ENCODE measurements around the gene MAD1L1.
"Not testable (repeated sequence)": the region's sequence is repeated elsewhere in the genome, so short reads cannot be mapped to it uniquely, and the experiment has no call there.

The MAD1L1 gene

GRCh38 chr7:1976521-1976920 is 256.2 kb downstream of the MAD1L1 start:
- DNase-seq: not testable (repeated sequence)

GRCh38 chr7:1975581-1975980 is 257.2 kb downstream of the MAD1L1 start:
- no peak for DNase-seq

DNA sequence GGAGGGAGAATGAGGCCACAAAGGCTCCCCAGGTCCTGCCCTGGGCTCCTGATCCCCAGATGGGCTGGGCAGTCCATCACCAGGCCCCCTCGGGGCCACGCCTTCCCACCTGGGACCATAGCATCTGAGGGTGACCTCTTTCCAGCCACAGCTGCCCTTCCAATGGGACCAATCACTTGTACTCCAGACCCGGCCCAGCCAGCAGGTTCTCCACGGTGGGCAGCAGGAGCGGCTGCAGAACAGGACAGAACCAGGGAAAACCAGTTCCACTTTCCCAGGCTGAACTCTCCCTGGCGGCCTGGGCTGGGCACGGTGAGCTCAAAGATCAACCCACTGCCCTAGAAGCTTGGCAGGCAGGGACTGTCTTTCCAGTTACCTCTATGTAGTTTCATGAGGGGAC is 257.6 kb downstream of the MAD1L1 start:
- no peak for DNase-seq

GRCh38 chr7:1974290-1975101 is 258.2 kb downstream of the MAD1L1 start:
- DNase-seq: no peak

DNA sequence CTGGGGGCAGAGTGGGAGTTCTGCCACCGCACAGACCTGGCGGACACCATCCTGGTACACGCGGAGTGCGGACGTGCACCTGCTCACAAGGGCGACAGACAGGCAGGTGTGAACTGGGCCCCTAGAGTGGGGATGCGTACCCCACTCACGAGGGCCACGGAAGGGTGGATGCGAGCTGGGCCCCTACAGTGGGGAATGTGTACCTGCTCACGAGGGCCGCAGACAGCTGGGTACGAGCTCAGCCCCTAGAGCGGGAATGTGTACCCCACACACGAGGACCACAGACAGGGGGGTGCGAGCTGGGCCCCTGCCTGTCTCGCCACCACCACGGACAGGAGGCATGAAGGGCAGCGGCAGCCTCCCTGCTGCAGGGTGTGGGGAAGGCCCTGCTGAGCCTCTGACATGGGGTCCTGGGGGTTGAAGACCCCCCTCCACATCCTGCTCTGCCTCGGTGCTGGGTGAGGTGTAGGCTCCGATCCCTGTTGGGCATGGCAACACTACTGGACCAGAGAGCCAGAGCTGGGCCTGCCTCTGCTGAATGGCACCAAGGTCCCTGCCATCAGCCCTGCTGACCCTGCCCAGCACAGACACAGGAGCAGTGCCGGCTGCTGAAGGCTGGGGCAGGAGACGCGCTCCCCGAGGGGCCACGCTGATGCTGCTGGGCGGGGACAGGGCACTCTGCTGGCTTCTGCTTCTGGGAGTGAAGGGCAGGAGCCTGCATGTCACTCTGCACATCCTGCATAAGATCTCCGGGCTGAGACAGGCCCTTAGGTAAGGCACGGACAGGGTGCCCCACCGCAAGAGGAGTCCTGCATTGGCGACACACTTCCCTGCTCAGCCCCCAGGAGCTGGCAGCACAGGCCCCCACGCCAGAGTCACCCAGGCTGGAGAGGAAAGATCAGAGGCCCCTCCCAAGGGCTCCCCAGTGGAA is 259.2 kb downstream of the MAD1L1 start:
- no peak for DNase-seq

- no peak for DNase-seq
Observed at GRCh38 chr7:1972744-1973143, 260.0 kb downstream of the MAD1L1 start.

- DNase-seq: no peak
Observed at GRCh38 chr7:1971946-1972654, 260.6 kb downstream of the MAD1L1 start.

GRCh38 chr7:1970895-1971294 is 261.9 kb downstream of the MAD1L1 start:
- no peak for DNase-seq

GRCh38 chr7:1970285-1970660 is 262.5 kb downstream of the MAD1L1 start:
- not testable (repeated sequence) for DNase-seq

- DNase-seq: no peak
Observed at GRCh38 chr7:1969459-1970284, 263.1 kb downstream of the MAD1L1 start.

DNA sequence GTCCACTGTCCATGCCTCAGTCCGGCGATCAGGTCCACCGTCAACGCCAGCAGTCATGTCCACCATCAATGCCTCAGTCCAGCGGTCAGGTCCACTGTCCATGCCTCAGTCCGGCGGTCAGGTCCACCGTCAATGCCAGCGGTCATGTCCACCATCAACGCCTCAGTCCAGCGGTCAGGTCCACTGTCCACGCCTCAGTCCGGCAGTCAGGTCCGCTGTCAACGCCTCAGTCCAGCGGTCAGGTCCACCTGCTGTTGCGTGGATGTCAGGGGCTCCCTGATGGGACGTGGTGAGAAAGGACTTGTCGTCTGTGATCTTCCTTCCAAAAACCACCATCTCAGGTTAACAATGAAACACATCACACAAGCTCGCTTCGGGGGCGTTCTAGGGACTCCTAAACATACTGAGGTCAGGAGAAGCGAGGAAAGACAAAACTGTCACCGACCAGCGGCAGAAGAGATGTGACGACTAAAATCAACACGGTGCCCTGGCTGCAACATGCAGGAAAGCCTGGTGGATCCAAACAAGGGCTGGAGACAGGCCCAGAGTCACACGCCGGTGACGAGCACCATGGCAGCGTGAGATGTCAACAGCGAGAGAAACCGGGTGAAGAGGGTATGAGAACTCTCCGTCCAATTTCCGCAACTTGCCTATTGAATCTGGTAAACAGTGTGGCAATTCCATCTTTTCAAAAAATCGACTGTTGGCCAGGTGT is 264.2 kb downstream of the MAD1L1 start:
- no peak for DNase-seq

DNA sequence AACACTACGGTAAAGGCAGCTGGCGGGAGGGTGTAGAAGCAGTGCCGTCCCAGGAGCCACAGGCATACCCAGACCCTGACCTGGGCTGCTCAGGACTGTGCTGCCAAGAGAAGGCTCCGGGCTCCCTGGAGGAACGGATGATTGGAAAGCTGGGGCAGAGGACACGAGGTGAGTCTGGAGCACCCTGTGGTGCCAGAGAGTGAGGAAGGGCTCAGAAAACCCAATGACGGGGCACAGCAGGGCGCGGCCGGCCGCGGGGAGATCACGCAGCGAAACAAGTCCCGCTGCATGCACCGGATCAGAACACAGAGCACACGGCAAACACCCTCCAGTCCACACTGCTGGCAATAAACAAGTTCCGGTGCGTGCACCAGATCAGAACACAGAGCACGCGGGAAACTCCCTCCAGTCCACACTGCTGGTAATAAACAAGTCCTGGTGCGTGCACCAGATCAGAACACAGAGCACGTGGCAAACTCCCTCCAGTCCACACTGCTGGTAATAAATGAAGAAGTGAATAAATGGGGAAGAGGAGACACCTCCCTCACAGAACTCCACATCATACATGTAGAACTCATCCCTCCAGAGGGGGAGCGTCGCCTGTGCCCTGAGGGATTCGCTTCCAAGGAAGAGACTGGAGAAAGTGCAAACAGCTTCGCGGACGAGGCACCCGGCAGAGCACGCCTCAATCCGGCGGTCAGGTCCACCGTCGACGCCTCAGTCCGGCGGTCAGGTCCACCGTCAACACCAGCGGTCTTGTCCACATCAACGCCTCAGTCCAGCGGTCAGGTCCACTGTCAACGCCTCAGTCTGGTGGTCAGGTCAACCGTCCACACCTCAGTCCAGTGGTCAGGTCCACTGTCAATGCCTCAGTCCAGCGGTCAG is 265.0 kb downstream of the MAD1L1 start:
- DNase-seq: no peak

- DNase-seq: no peak
Observed at GRCh38 chr7:1966631-1967200, 266.0 kb downstream of the MAD1L1 start.

DNA sequence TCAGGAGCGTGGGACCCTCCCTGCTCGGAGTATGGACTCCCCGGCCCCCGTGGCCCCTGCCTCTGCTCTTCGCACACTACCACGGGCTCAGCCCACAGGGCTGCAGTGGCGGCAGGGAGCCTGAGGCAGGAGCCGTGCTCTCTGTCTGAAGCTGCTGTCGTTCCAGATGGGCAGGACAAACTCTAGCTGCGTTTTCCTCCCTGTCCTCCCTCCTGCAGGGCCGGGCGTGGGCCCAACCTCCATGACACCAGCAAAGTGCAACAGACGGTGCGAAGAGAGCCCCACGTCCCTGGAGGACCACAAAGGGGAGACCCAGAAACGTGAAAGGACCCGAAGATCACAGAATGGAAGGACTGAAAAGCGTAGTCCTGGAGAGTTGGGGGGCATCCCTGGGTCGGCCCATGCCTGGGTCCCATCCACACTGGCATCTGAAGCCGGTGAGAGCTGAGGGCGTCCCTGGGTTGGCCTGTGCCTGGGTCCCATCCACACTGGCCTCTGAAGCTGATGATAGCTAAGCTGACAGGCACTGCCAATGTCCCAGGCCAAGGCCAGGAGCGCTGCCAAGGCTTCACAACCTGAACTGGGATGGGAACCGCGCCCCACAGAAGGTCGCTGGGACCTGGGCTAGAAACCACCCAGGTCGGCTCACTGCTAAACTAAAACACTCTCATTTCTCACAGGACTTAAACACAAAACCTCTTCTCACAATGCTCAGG is 267.0 kb downstream of the MAD1L1 start:
- DNase-seq: no peak

- no peak for DNase-seq
Observed at GRCh38 chr7:1964913-1965578, 267.7 kb downstream of the MAD1L1 start.

DNA sequence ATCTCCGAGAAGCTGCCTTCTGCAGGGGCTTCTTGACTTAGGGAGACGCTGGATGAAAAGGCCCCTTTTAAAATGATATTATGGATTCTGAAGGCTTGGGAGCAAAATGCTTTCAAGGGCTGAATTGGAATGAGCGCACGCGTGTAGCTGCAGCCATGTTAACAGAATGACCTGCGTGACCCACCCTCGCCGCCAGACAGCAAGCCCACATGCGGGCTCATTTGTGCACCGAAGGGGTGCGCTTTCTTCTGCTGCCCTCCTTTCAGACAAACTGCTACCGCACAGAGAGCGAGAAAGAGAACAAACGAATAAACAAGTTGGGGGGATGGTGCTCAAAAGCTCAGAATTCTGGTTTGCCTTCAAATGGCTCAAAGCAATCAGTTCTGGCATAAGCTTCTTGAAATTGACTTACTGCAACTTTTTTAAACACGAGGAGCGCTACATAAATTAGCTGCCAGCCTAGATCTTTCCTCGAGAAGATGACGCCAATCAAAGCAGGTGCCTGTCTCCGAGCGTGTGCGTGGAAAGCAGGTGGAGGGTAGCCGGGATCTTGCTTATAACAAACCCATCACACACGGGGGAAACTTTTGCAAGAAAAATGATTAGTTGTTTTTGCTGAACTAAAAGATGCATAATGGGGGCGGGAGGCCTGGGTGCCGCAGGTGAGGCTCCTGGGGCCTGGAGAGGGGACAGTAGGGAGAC is 268.4 kb downstream of the MAD1L1 start:
- no peak for DNase-seq

DNA sequence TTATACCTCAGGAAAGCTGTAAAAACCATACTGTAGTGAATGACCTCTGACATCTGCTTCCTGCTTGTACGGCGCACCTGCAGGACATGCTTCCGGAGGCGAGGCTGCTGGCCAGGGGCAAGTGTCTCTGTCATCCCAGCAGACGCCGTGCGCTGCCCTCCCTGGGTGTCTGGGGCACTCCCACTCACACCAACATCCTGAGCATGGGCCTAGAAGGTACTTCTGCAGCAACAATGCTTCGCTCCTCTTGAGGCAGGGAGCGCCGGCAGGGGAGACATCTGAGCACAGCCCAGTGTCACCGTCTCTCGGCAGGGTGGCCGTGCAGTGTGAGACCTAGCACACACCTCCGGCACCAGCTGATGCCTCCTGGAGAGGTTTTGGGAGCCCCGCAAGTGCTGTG is 269.2 kb downstream of the MAD1L1 start:
- DNase-seq: no peak

- no peak for DNase-seq
Observed at GRCh38 chr7:1961701-1962276, 271.0 kb downstream of the MAD1L1 start.

All from NCI-H774 (cell line).